Activated CD8-positive, alpha-beta T cell treated with anti-CD3 and anti-CD28 coated beads for 36 hours (primary cell): ENCODE data around the gene MYORG. TPM values are rescaled to one million over a fixed set of nuclear protein-coding genes. Genes with fewer than 3 reads are reported as not detected.

Experiments
- ATAC-seq: fragments of 200-7000 bp; cut with Tn5 transposase; one replicate; pipeline ENCODE4 v1.10.0; 2021; ENCODE audit warnings: mild to moderate bottlenecking, moderate library complexity
- CTCF ChIA-PET: fragments of 350-600 bp; sonication (Branson Sonifier 250); formaldehyde crosslinking; loops from one replicate; lab custom pipeline; 2021; ENCODE audit warnings: antibody characterized with exemption; lab: Charles Lee
- POLR2A ChIA-PET: fragments of 350-600 bp; sonication (Branson Sonifier 250); formaldehyde crosslinking; loops from one replicate; lab custom pipeline; 2021; ENCODE audit warnings: antibody characterized with exemption; lab: Charles Lee
- DNase-seq: peaks from one replicate; pipeline ENCODE4 v3.0.0-alpha.2; 2020
- H3K27ac Mint-ChIP-seq: one replicate; pipeline ENCODE4 v1.8.0; 2021; ENCODE audit warnings: mild to moderate bottlenecking, mixed read lengths
- H3K27me3 Mint-ChIP-seq: one replicate; pipeline ENCODE4 v1.8.0; 2021; ENCODE audit warnings: mixed read lengths
- H3K36me3 Mint-ChIP-seq: one replicate; pipeline ENCODE4 v1.8.0; 2021; ENCODE audit warnings: low read depth, mixed read lengths
- H3K4me1 Mint-ChIP-seq: one replicate; pipeline ENCODE4 v1.8.0; 2021; ENCODE audit warnings: low read depth, mixed read lengths
- H3K4me3 Mint-ChIP-seq: one replicate; pipeline ENCODE4 v1.8.0; 2021; ENCODE audit warnings: mild to moderate bottlenecking, moderate library complexity, mixed read lengths
- H3K9me3 Mint-ChIP-seq: one replicate; pipeline ENCODE4 v1.8.0; 2021; ENCODE audit warnings: mixed read lengths
- intact Hi-C: fragments of 100-400 bp; cut with micrococcal nuclease; formaldehyde crosslinking; loops from one replicate; pipeline ENCODE4 v1.10.0; 2022
- total RNA-seq, 2 experiments: library from RNA; stranded (reverse); gene quantifications; one replicate each; pipeline ENCODE4 v1.2.3, GENCODE V29; 2021
- TF ChIP-seq, protein P1 (sequence below): fragments of 200-600 bp; IDR thresholded peaks from one replicate; pipeline ENCODE4 v1.8.0; 2022; ENCODE audit warnings: antibody characterized with exemption, mild to moderate bottlenecking

MYORG gene
- total RNA-seq, 2 experiments from 2014 or later = 4.1 to 5.5 TPM

DNA sequence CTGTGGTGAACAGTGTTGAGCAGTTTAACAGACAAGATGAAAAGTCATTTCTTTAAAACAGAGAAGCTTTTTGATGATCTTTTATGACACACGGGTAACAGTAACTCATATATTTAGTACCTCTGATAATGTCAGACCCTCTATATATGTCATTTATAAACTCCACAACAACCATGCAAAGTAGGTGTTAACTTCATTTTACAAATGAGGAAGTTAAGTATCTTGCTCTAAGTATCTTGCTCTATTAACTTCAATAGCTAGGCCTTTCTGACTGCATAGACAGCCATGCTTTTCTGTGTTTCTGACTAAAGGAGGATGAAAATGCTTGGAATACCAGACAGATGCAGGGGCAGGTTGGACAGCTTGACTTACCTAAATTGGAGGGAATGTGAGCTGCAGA lies 45.5 kb downstream of the MYORG start:
- Mint-ChIP-seq H3K4me3 (no peak overlapping the region), H3K9me3 (no peaks in the 10 kb centered on the region), H3K27me3 (no peaks in the 10 kb centered on the region), H3K4me1 (peaks cover 32% of the 10 kb centered on the region), H3K27ac (no peak overlapping the region), H3K36me3 (no peaks in the 10 kb centered on the region)
- no peak for DNase-seq
- no peak for ATAC-seq
- CTCF ChIA-PET = interaction anchor here (6.5 kb wide), 1 partner anchor 45 kb away, joined by 117 read pairs; the partner anchor contains the start of gene MYORG
- POLR2A ChIA-PET = interaction anchor here (0.7 to 3.4 kb wide), 3 partner anchors 45 to 137 kb away, joined by 4 to 14 read pairs (median 10); partner anchors contain the start of gene MYORG
- TF ChIP-seq, protein P1, sequence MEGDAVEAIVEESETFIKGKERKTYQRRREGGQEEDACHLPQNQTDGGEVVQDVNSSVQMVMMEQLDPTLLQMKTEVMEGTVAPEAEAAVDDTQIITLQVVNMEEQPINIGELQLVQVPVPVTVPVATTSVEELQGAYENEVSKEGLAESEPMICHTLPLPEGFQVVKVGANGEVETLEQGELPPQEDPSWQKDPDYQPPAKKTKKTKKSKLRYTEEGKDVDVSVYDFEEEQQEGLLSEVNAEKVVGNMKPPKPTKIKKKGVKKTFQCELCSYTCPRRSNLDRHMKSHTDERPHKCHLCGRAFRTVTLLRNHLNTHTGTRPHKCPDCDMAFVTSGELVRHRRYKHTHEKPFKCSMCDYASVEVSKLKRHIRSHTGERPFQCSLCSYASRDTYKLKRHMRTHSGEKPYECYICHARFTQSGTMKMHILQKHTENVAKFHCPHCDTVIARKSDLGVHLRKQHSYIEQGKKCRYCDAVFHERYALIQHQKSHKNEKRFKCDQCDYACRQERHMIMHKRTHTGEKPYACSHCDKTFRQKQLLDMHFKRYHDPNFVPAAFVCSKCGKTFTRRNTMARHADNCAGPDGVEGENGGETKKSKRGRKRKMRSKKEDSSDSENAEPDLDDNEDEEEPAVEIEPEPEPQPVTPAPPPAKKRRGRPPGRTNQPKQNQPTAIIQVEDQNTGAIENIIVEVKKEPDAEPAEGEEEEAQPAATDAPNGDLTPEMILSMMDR = no peak
- intact Hi-C loops = no loop called here

DNA sequence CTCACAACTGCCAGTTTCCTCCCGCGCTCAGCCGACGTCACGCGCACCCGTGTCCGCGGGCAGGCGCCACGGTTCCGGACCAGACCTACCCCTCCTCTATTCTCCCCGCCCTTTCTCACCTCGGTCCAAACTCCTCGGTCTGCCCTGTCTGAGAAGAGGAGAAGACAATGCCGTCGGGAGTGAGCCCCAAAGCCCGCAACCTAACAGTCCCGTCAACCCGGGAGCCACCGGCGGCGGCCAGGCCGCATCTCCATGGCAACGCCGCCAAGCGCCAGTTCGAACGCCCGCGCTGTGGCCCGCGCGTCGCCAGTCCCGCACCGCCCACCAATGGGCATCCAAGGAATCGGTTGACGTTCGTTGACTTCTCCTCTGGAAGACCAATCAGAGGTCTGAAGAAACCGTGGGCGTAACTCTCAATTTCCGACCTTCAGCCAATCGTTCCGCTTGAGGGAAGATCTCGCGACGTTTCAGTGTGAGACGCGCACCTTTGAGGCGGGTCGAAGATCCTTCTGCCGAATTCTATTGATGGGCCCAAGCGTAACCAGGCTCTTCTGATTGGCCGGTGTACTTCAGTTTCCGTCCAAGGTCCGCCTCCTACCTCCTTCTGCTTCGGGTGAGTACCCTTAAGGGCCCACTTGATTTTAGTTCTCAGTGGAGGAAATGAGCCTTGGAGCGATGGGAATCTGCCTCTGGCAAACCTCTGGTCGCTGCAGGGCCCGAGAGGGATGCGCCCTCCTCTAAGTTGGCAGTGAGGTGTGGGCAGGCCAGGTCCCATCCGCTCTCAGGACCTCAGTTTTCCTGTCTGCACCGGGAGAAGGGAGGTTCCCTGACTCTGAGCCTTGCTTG lies 47.5 kb downstream of the MYORG start, which contains the start of the genes KIF24 and NUDT2:
Gene KIF24 (minus strand): TSS at position 282 of the 846 bp plus-strand sequence. CDS start 17,922 bp downstream, outside the sequence.
Gene NUDT2 (plus strand): TSS at position 583 of the 846 bp plus-strand sequence. CDS start 9,471 bp downstream, outside the sequence.
- TF ChIP-seq, protein P1 = no peak

DNA sequence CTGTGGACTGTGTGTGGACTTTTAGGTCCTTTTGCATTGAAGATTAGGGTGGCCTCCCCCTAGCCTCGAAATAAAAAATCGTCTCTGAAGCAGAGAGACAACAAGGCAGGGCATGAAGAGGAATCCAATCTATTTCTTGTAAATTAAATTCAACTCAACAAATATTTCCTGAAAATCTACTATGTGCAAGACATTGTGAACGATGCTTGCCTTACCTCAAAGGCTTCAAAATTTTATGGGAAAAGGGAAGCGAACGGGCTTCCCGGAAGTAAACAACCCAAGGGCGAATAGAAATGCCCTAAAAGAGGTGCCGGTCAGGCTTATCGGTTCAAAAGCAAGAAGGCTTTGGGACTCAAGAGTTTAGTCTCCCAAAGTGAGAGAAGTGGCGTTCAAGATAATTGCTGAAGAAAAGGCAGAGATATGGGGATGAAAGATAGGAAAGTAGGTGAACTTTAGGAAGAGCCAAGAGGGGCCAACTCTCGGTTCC lies 48.2 kb downstream of the MYORG start:
- TF ChIP-seq, protein P1 = no peak
- ChIA-PET POLR2A (interaction anchor here (1.4 kb wide), 2 partner anchors 48 to 51 kb away, joined by 4 to 9 read pairs; partner anchors contain the start of gene MYORG), CTCF (interaction anchor here (0.8 to 1.5 kb wide), 4 partner anchors 50 to 275 kb away, joined by 3 to 6 read pairs (median 4); no protein-coding TSS in a partner anchor)
- no peak for DNase-seq
- H3K4me1 Mint-ChIP-seq = peaks cover 21% of the 10 kb centered on the region
- intact Hi-C loops = loop anchor here (1.0 kb wide), 1 partner anchor 51 kb away; no protein-coding TSS in a partner anchor
- no peak for ATAC-seq
- H3K36me3 Mint-ChIP-seq = no peaks in the 10 kb centered on the region
- no peaks in the 10 kb centered on the region for H3K9me3 Mint-ChIP-seq
- no peaks in the 10 kb centered on the region for H3K27me3 Mint-ChIP-seq
- peak overlapping the region; percentile 98 for H3K27ac Mint-ChIP-seq
- H3K4me3 Mint-ChIP-seq = peak overlapping the region; percentile 95

More for the DNA sequence above, 47.5 kb downstream of the MYORG start, which contains the start of the genes KIF24 and NUDT2:
- Mint-ChIP-seq H3K27me3 (no peaks in the 10 kb centered on the region), H3K4me3 (peak within 1 kb of the TSS; percentile 95), H3K27ac (peak within 1 kb of the TSS; percentile 98), H3K36me3 (no peaks in the 10 kb centered on the region), H3K9me3 (no peaks in the 10 kb centered on the region), H3K4me1 (peaks cover 24% of the 10 kb centered on the region)
- ATAC-seq = peak; percentile 95
- ChIA-PET POLR2A (interaction anchor here (1.4 to 2.1 kb wide), 2 partner anchors 47 to 50 kb away, joined by 4 to 10 read pairs; partner anchors contain the start of gene MYORG), CTCF (interaction anchor here (1.5 kb wide), 1 partner anchor 50 kb away, joined by 6 read pairs; no protein-coding TSS in a partner anchor)
- peak; percentile 98 for DNase-seq
- intact Hi-C loops = loop anchor here (1.0 kb wide), 1 partner anchor 50 kb away; no protein-coding TSS in a partner anchor

DNA sequence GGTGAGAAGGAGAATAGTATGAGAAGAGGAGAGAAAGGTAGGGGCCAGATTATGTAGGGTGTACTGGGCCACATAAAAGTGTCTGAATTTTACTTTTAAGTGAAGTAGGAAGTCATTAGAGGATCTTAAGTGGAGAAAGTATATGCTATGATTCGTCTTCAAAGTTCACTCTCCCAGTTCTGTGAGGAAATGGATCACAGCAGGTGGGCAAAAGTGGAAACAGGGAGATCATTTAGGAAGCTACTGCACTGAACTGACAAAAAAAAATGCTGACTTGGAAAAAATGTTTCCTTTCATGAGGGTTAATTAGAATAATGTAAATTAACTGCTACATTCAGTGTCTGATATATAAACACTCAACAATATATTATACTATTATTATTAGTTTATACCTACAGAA lies 50.0 kb downstream of the MYORG start:
- DNase-seq (no peak), ATAC-seq (no peak)
- ChIA-PET POLR2A (no interaction called here), CTCF (interaction anchor here (1.0 kb wide), 1 partner anchor 548 kb away, joined by 3 read pairs; no protein-coding TSS in a partner anchor)
- Mint-ChIP-seq H3K36me3 (no peaks in the 10 kb centered on the region), H3K4me1 (peaks cover 12% of the 10 kb centered on the region), H3K4me3 (no peak overlapping the region), H3K27ac (no peak overlapping the region), H3K9me3 (no peaks in the 10 kb centered on the region), H3K27me3 (no peaks in the 10 kb centered on the region)
- TF ChIP-seq, protein P1 = no peak
- intact Hi-C loops = no loop called here
